HepG2 (cell line): Measurements from ENCODE around the gene COL9A2. TPM values are rescaled to one million over a fixed set of nuclear protein-coding genes. Genes with fewer than 3 reads are reported as not detected.
A peak's percentile ranks its signal among the peaks of the same experiment; 100 is the strongest.

Source experiments
- CBFB ChIP-seq: sonication (generic); formaldehyde crosslinking; IDR thresholded peaks from 2 replicates; pipeline ENCODE4 v1.4.0; 2020; ENCODE audit warnings: missing genetic modification reagents
- CSRNP2 ChIP-seq: sonication (generic); formaldehyde crosslinking; conservative IDR thresholded peaks from 2 replicates; pipeline ENCODE4 v1.8.0; 2022; ENCODE audit warnings: low read depth, missing genetic modification reagents
- E2F2 ChIP-seq: sonication (generic); formaldehyde crosslinking; IDR thresholded peaks from 2 replicates; pipeline ENCODE4 v1.4.0; 2020; ENCODE audit warnings: missing genetic modification reagents, borderline replicate concordance
- HNF1B ChIP-seq: sonication (generic); formaldehyde crosslinking; IDR thresholded peaks from 2 replicates; pipeline ENCODE4 v1.5.1; 2020; ENCODE audit warnings: mild to moderate bottlenecking, moderate library complexity, missing genetic modification reagents
- KDM4B ChIP-seq: sonication (generic); formaldehyde crosslinking; IDR thresholded peaks from 2 replicates; pipeline ENCODE4 v1.4.0; 2020; ENCODE audit warnings: missing genetic modification reagents
- MXD3 ChIP-seq: IDR thresholded peaks from 2 replicates; pipeline ENCODE4 v1.6.1; 2016; ENCODE audit warnings: mild to moderate bottlenecking, missing biosample characterization, missing genetic modification reagents
- NKX3-1 ChIP-seq: sonication (generic); formaldehyde crosslinking; IDR thresholded peaks from 2 replicates; pipeline ENCODE4 v1.5.0; 2020; ENCODE audit warnings: missing genetic modification reagents
- NRL ChIP-seq: sonication (generic); formaldehyde crosslinking; IDR thresholded peaks from 2 replicates; pipeline ENCODE4 v1.5.0; 2020; ENCODE audit warnings: missing genetic modification reagents, mild to moderate bottlenecking, moderate library complexity, borderline replicate concordance
- POLR2G ChIP-seq: fragments of 200-400 bp; formaldehyde crosslinking; IDR thresholded peaks from 2 replicates; pipeline ENCODE4 v1.6.1; 2018; ENCODE audit warnings: mild to moderate bottlenecking, low read depth, low read length, moderate library complexity
- SNAPC2 ChIP-seq: sonication (generic); formaldehyde crosslinking; IDR thresholded peaks from 2 replicates; pipeline ENCODE4 v1.8.1; 2022; ENCODE audit warnings: mild to moderate bottlenecking, missing genetic modification reagents
- SPEN ChIP-seq: sonication (generic); formaldehyde crosslinking; IDR thresholded peaks from 2 replicates; pipeline ENCODE4 v1.5.1; 2020; ENCODE audit warnings: low read depth, mild to moderate bottlenecking, missing genetic modification reagents
- U2AF2 ChIP-seq: fragments of 200-400 bp; formaldehyde crosslinking; IDR thresholded peaks from 2 replicates; pipeline ENCODE4 v1.6.1; 2017; ENCODE audit warnings: low read depth, mild to moderate bottlenecking, low read length
- USF2 ChIP-seq, 2 experiments: sonication (generic) in 1 of 2; formaldehyde crosslinking in 1 of 2; IDR thresholded peaks; 2 replicates each; pipeline versions ENCODE4 v1.5.1 to v1.6.1; 2011 to 2020; ENCODE audit warnings: borderline replicate concordance in 1 of 2, low read depth in 1 of 2, low read length in 1 of 2, mild to moderate bottlenecking in 1 of 2, missing genetic modification reagents in 1 of 2, moderate library complexity in 1 of 2
- ZC3H13 ChIP-seq: sonication (generic); formaldehyde crosslinking; IDR thresholded peaks from 2 replicates; pipeline ENCODE4 v1.8.1; 2023; ENCODE audit warnings: mild to moderate bottlenecking, missing genetic modification reagents, moderate library complexity
- ZEB1 ChIP-seq: IDR thresholded peaks from 2 replicates; pipeline ENCODE4 v1.6.1; 2012; ENCODE audit warnings: mild to moderate bottlenecking, low read depth, inconsistent platforms; ENCODE audit not compliant: insufficient replicate concordance
- ZNF124 ChIP-seq: sonication (generic); formaldehyde crosslinking; IDR thresholded peaks from 2 replicates; pipeline ENCODE4 v1.4.0; 2020; ENCODE audit warnings: missing genetic modification reagents
- ZNF253 ChIP-seq: sonication (generic); formaldehyde crosslinking; IDR thresholded peaks from 2 replicates; pipeline ENCODE4 v1.8.0; 2022; ENCODE audit warnings: mild to moderate bottlenecking, missing genetic modification reagents, borderline replicate concordance
- ZNF3 ChIP-seq: IDR thresholded peaks from 2 replicates; pipeline ENCODE4 v1.7.0; 2017; ENCODE audit warnings: inconsistent platforms
- ZNF326 ChIP-seq: sonication (generic); formaldehyde crosslinking; IDR thresholded peaks from 2 replicates; pipeline ENCODE4 v1.4.0; 2020; ENCODE audit warnings: missing genetic modification reagents, borderline replicate concordance
- ZNF589 ChIP-seq: sonication (generic); formaldehyde crosslinking; conservative IDR thresholded peaks from 2 replicates; pipeline ENCODE4 v1.8.0; 2022; ENCODE audit warnings: mild to moderate bottlenecking, moderate library complexity, missing genetic modification reagents
- ZNF788 ChIP-seq: sonication (generic); formaldehyde crosslinking; IDR thresholded peaks from 2 replicates; pipeline ENCODE4 v1.5.0; 2020; ENCODE audit warnings: mild to moderate bottlenecking, missing genetic modification reagents, borderline replicate concordance
- ZNF83 ChIP-seq: sonication (generic); formaldehyde crosslinking; IDR thresholded peaks from 2 replicates; pipeline ENCODE4 v1.4.0; 2020; ENCODE audit warnings: missing genetic modification reagents, mild to moderate bottlenecking, borderline replicate concordance
- ZSCAN22 ChIP-seq: sonication (generic); formaldehyde crosslinking; IDR thresholded peaks from 2 replicates; pipeline ENCODE4 v1.4.0; 2020; ENCODE audit warnings: mild to moderate bottlenecking, missing genetic modification reagents
- polyA plus RNA-seq, 8 experiments: library from polyadenylated mRNA; depleted of rRNA in 3 of 8; stranded (reverse) in 7 of 8; unstranded in 1 of 8; fragments of >200 nt; fragmentation: Illumina TruSeq in 4 of 8; extraction: Trizol in 4 of 8; gene quantifications; 2 replicates each; pipeline versions ENCODE4 v1.2.1 to v1.2.3, GENCODE V29; 2011 to 2016; ENCODE audit warnings: low read depth in 4 of 8, missing spikeins in 1 of 8, mixed read lengths in 1 of 8; ENCODE audit not compliant: insufficient read depth in 1 of 8
- total RNA-seq, 5 experiments: library from RNA; depleted of rRNA; stranded (reverse); fragments of >200 nt; fragmentation: Illumina TruSeq; extraction: Trizol; gene quantifications; 2 replicates each; pipeline ENCODE4 v1.2.3, GENCODE V29; 2016; ENCODE audit warnings: low read depth in 1 of 5

COL9A2 gene
- total and polyA plus RNA-seq, 2 of the 13 experiments (the other 11 are each of a cell fraction or from before 2014, with no cell fraction given): 20.2 to 26.9 TPM

- TF ChIP-seq CSRNP2 (CRISPR knock-in tag) (no peak), MXD3 (no peak; the same call in 1 of the 2 replicates), SNAPC2 (CRISPR knock-in tag) (no peak), ZC3H13 (no peak), ZNF124 (0 out of 2 replicates have a peak, but pooled peaks have one; percentile 62), ZNF326 (CRISPR knock-in tag) (no peak), ZEB1 (no peak), USF2 (IDR thresholded peaks at IDR 0.05; ENCODE audit: low read depth, low read length) (no peak), USF2 (CRISPR knock-in tag; IDR thresholded peaks at IDR 0.05; ENCODE audit: borderline replicate concordance) (no peak), POLR2G (no peak), ZSCAN22 (no peak), NRL (CRISPR knock-in tag) (no peak), NKX3-1 (no peak), HNF1B (0 out of 2 replicates have a peak, but pooled peaks have one; percentile 28), ZNF788 (CRISPR knock-in tag) (no peak; the same call in 1 of the 2 replicates), KDM4B (no peak), ZNF3 (no peak), ZNF253 (CRISPR knock-in tag) (no peak), SPEN (CRISPR knock-in tag) (peak; percentile 50; the same call in 1 of the 2 replicates), CBFB (CRISPR knock-in tag) (0 out of 2 replicates have a peak, but pooled peaks have one; percentile 53), U2AF2 (no peak), ZNF83 (no peak), ZNF589 (CRISPR knock-in tag) (no peak), E2F2 (CRISPR knock-in tag) (no peak)
These were observed 21.8 kb upstream of the COL9A2 start (continued) for GRCh38 chr1:40338745-40339419.
